GM19468 (cell line): ENCODE data around the gene LRMDA.
"Not testable (repeated sequence)": the region's sequence is repeated elsewhere in the genome, so short reads cannot be mapped to it uniquely, and the experiment has no call there.

Source experiments
- ATAC-seq: cut with Tn5 transposase; IDR thresholded peaks from one replicate; pipeline ENCODE4 v1.9.1; 2021; ENCODE audit warnings: mild to moderate bottlenecking, moderate library complexity, moderate number of reproducible peaks; ENCODE audit not compliant: unreplicated experiment; ENCODE audit errors: extremely low read depth

Gene LRMDA

DNA sequence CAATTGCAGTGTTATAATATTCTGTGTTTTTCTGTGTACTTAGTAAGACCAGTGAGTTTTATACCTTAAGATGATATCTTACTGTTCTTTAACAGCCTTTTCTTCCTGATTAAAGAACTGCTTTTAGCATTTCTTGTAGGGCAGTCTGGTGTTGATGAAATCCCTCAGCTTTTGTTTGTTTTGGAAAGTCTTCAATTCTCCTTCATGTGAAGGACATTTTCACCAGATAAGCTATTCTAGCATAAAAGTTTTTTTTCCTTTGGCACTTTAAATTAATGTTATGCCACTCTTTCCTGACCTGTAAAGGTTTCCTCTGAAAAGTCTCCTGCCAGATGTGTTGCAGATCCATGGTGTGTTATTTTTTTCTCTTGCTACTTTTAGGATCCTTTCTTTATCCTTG lies 1059.8 kb downstream of the LRMDA start:
- no peak for ATAC-seq

DNA sequence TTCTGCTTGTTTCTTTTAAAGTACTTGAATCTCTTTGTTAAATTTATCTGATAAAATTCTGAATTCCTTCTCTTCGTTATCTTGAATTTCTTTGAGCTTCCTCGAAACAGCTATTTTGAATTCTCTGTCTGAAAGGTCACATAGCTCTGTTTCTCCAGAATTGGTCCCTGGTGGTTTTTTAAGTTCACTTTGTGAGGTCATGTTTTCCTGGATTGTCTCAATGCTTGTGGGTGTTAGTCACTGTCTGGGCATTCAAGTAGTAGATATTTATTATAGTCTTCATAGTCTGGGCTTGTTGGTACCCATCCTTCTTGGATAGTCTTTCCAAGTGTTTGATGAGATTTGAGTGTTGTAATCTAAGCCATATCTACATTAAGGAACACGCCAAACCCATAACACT lies 1060.6 kb downstream of the LRMDA start:
- ATAC-seq, result no peak

GRCh38 chr10:76492678-76493472 lies 1061.5 kb downstream of the LRMDA start:
- no peak for ATAC-seq

DNA sequence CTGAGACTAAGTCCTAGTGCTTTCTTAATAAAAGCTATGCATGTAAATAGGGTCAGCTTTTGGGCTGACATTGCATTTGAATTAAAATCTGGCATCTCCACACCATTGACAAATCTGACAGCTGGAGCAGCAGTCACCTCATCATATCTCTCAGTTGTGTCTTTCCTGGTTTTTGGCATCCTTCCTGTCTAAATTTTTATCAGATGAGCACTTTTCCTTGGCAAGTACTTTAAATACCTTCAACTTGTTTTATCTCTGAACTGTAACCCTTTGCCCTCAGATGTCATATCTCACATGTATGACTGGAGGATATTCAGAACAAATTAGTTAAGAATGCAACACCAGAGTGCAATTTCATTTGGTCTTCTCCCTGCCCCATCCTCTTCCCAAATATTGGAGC lies 1066.2 kb downstream of the LRMDA start:
- ATAC-seq, result no peak

GRCh38 chr10:76504823-76505222 lies 1073.4 kb downstream of the LRMDA start:
- no peak for ATAC-seq

- no peak for ATAC-seq
Measured at GRCh38 chr10:76509446-76509845, 1078.0 kb downstream of the LRMDA start.

DNA sequence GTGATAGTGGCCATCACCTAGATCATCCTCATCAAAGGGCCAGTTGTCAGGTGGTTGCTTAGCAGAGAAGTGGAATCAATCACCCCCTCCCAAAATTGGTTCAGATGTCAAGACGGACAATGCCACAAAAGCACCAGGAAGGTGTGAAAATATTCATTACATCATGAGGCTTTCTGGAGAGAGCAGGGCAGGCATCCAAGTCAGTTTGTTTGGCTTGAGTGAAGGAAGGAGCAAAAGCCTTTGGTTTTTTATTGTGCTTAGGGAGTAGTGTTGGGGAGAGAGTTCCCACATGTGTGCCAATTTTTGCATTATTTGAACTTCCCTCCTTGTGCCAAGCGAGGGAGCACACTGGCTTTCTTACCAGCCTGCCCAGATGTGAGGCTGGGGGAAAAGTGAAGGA lies 1082.9 kb downstream of the LRMDA start:
- ATAC-seq, result no peak

DNA sequence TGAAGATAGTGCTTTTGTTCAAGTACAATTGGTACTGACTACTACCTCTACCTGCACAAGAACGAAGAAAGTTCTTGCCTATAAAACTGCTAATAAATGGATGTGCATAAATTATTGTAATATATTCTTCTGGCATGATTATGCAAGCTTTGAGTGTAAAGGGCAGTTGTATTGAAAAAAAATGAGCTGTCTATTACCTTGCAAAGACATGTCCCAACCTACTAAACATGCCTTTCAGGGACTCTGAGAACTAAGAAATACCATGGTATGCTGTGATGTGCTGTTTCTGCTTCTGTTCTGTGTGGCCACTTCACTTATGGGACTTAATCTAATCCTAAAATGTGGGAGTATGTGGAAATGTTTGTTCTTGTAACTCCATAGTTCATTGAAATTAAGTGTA lies 1083.4 kb downstream of the LRMDA start:
- ATAC-seq, result no peak

GRCh38 chr10:76522547-76522946 lies 1091.1 kb downstream of the LRMDA start:
- ATAC-seq, result no peak

DNA sequence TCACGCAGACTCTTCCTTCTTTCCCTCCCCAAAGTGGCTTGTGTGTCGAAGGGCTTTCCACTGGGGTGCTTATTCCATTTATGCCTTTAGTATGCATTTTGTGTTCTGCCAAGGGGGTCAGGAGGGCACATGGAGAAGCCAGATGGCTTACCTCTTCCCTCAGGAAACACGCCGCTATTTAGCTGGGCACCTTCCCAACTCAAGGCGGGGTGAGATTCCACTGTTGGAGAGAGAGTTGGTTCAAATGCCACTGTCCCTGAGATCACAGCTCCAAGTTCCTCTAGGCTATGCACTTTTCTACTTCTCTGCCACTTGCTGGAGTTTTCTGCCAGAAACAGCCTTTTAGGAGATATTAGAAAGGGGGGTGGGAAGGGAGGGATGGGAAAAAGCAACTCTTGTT lies 1091.8 kb downstream of the LRMDA start:
- no peak for ATAC-seq

DNA sequence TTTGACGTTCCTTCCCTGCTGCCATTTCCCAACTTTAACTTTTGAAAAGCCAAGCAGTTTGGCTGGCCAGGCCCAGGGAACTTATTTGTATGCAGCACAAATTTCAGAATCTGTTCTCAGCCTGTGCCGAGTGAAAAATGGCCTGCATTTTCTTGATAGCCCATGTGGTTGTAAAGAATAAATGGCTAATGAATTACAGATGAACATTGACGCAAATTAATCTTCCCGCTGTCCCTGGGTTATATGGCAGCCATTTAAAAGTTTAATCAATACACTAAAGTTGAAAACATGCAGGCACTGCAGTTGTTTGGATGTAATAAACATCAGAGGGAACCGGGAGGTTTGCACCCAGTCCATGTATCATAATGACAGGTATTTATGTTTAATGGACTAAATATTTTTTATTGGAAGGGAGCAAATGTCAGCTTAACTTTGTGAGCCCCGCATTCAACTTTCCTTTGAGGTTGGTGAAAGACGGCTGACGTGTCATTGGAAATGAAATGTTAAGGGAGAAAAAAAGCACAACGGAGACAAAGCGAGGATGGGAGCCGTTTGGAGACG lies 1092.4 kb downstream of the LRMDA start:
- ATAC-seq, result no peak

- ATAC-seq, result not testable (repeated sequence)
Measured at GRCh38 chr10:76526833-76527232, 1095.4 kb downstream of the LRMDA start.

DNA sequence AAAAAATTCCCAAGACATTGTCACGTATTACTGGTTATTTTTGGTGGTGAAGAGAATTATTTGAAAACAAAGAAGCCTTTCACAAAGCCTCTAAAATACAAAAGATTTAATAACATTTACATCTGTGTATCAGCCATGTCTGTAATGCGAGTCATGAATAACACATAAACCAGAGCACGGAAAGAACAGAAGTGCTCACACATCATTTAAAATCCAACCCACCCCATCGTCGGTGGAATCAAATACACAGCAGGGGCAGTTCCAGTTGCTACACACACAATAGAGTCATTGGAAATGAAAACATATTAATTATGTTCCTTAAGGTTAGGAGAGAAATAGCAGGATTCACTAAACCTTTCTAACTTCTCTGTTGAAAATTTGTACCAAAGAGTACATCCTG lies 1108.9 kb downstream of the LRMDA start:
- ATAC-seq, result no peak

DNA sequence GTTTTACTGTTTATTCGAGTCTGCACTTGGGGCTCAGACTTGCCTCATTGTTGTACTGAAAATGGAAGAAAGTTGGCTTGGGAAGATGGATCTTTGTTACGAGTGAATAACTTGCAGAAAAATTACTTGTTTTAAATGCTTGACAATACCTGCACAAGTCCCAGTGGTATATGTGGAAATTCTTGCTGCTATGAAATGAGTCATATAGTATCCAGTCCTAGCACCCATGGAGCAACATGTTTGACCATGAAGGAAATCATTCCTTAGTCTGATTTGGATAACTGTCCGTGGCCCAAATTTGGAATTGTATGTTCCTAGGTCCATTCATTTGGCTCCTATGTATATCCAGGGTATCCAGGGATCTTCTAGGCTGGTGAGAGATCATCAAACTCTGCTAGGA lies 1109.4 kb downstream of the LRMDA start:
- no peak for ATAC-seq

- no peak for ATAC-seq
Measured at GRCh38 chr10:76541852-76542251, 1110.4 kb downstream of the LRMDA start.

DNA sequence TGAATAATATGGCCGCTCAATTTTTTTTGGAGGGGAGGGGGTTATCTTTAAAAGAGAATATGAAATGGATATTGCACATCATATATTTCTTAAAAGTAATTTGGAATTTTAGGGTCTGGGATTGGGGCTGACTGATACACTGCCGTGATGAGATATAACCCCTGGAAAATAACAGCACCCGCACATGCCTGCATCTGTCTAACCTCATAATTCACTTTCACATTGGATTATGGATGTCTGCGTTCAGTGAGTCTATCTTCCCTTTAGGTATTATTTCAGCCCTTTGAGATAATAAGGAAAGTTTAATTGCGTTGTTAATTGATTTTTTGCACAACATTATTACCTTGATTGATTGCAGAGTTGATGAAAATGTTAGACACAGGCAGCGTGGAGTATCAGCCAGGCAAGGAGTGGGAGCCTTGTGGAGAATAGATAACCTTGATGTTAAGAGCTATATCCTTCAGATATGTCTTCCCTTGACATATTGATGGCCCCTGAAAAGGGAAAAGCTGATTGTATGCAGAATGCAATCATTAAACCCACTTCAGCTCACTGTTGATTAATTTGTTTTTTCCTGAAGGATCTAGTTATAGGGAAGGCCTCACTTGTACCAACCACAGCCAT lies 1111.0 kb downstream of the LRMDA start:
- no peak for ATAC-seq

GRCh38 chr10:76543655-76544054 lies 1112.2 kb downstream of the LRMDA start:
- no peak for ATAC-seq

DNA sequence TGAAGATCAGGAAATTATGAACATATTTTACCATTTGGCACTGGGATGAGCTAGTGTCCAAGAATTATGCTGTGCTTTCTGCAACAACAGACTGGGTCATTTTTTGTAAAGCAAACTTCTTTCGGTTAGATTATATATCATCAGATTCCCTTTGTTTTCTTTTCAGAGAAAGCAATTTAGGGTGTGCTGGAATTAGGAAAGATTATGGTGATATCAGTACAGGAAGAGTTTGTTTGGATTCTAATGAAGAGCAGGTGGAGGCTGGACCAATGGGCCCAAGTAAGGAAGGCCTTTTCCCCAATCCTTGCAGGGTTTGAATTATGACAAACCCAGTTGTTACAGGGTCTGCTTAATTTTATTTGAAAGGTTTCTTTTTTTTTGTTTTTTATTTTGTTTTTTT lies 1113.4 kb downstream of the LRMDA start:
- ATAC-seq, result no peak

- no peak for ATAC-seq
Measured at GRCh38 chr10:76546411-76546810, 1115.0 kb downstream of the LRMDA start.

- no peak for ATAC-seq
Measured at GRCh38 chr10:76547352-76547972, 1116.0 kb downstream of the LRMDA start.

DNA sequence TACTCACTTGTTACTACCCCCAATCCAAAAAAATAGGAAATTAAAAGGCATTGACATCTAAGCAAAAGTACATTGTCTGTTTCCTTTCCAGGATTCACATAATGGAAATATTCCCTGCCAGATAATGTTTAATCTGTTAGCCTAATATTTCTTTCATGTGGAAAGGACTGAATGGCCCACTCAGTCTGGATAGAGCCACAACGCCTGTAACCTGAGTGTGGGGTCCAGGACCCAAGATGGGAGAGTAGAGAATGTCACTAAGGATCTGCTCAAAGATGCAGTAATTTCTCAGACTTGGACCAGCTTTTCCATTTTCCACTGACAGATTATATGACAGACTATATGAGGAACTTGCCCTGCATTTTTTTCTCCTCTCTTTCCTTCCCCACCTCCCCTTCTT lies 1117.3 kb downstream of the LRMDA start:
- ATAC-seq, result no peak
